ENCODE data around the gene ZNRF1. TPM values are rescaled to one million over a fixed set of nuclear protein-coding genes. Genes with fewer than 3 reads are reported as not detected.

The ZNRF1 gene
- total RNA-seq, 6 experiments from 2014 or later: 10.2 to 18.8 (median 11.1) TPM

- peak in 1 of 4 donors; percentile 1 for ATAC-seq
- Histone ChIP-seq H3K9me3 (no peaks in the 10 kb centered on the region), H3K27ac (peak overlapping the region in 1 of 3 donors; percentile 36), H3K4me1 (peaks cover 0 to 47% (median 9%) of the 10 kb centered on the region in 4 donors), H3K27me3 (no peaks in the 10 kb centered on the region), H3K4me3 (no peak overlapping the region), H3K36me3 (no peaks in the 10 kb centered on the region)
- TF ChIP-seq POLR2A (IDR thresholded peaks at IDR 0.05): no peak
- no peak for TF ChIP-seq CTCF (IDR thresholded peaks at IDR 0.05)
- 57% methylated on average over 10 of the region's 10 CpGs for WGBS (ENCODE audit: insufficient coverage, low coverage, low lambda C conversion rate, missing lambda C conversion rate)
- intact Hi-C loops (cut with DNase I): no loop called here
- DNase-seq: no peak
Measured at GRCh38 chr16:75065149-75065505, 66.3 kb downstream of the ZNRF1 start.

DNA sequence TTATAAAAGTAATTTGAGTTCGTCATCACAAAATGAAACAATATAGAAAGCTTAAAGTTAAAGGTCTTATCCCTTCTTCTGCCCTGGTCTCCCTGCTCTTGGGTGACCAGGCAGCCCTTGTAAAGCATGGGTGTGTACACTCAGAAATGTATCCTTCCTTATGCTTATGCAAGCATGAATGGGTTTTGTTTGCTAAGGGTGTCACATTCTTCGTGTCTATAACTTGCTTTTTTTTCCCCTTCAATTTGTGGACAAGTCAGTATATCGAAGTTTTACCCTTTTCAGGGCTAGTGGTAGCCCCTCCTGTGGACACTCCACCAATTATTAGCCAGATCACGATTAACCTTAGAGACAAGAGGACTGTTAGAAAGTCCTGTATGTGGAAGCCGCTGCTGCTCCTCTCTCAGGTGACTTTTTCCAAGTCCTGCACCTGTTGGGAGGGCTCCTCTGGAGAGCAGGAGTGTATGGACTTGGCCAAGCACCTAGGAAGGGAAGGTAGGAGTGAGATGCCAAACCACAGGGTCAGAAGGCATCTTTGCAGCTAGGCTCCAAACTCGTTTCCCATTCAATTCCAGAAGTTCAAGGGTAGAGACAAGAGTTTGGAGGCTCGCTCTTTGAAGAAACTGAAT, 66.8 kb downstream of the ZNRF1 start:
- WGBS (ENCODE audit: insufficient coverage, low coverage, low lambda C conversion rate, missing lambda C conversion rate): 60% methylated on average over 7 of the region's 7 CpGs
- H3K27ac ChIP-seq: no peak overlapping the region
- ATAC-seq (no peak), DNase-seq (no peak)
- TF ChIP-seq CTCF (IDR thresholded peaks at IDR 0.05) (no peak), POLR2A (IDR thresholded peaks at IDR 0.05) (no peak)
- intact Hi-C loops (cut with DNase I): no loop called here
- H3K27me3 ChIP-seq: no peaks in the 10 kb centered on the region
- H3K9me3 ChIP-seq: no peaks in the 10 kb centered on the region
- H3K4me3 ChIP-seq: no peak overlapping the region
- no peaks in the 10 kb centered on the region for H3K36me3 ChIP-seq
- H3K4me1 ChIP-seq: peaks cover 0 to 52% (median 11%) of the 10 kb centered on the region in 4 donors

DNA sequence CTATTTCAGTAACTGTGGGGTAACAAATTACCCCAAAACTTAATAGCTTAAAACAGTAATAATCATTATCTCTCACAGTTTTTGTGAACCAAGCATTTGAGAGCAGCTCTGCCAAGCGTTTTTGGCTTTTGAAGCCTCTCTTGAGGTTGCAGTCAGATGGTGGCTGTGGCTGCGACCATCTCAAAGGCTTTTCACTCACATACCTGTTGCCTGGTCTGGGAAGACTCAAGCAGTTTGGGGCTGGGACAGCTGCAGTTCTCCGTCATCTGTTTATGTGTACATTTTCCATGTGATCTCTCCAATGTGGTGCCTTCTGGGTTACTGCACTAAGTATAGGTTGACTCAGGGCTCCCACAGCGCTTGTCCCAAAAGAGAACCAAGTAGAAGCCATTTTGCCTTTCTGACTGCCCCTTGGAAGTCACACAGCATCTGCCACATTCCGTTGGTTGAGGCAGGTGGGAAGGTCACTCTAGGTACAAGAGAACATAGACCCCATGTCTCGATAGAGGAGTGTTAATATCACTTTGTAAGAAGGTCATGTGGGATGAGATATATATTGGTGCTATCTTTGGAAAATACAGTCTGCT, 68.1 kb downstream of the ZNRF1 start:
- DNase-seq (no peak), ATAC-seq (no peak)
- intact Hi-C loops (cut with DNase I): no loop called here
- 91% methylated on average over 5 of the region's 6 CpGs for WGBS (ENCODE audit: insufficient coverage, low coverage, low lambda C conversion rate, missing lambda C conversion rate)
- TF ChIP-seq POLR2A (IDR thresholded peaks at IDR 0.05): no peak
- no peak for TF ChIP-seq CTCF (IDR thresholded peaks at IDR 0.05)
- H3K4me1 ChIP-seq: peaks cover 0 to 52% (median 11%) of the 10 kb centered on the region in 4 donors
- no peaks in the 10 kb centered on the region for H3K36me3 ChIP-seq
- H3K27ac ChIP-seq: no peak overlapping the region
- no peaks in the 10 kb centered on the region for H3K27me3 ChIP-seq
- no peak overlapping the region for H3K4me3 ChIP-seq
- no peaks in the 10 kb centered on the region for H3K9me3 ChIP-seq

- Histone ChIP-seq H3K27me3 (no peaks in the 10 kb centered on the region), H3K4me1 (peaks cover 0 to 46% (median 11%) of the 10 kb centered on the region in 4 donors), H3K4me3 (no peak overlapping the region), H3K36me3 (no peaks in the 10 kb centered on the region), H3K9me3 (no peaks in the 10 kb centered on the region), H3K27ac (no peak overlapping the region)
- intact Hi-C loops (cut with DNase I): no loop called here
- WGBS (ENCODE audit: insufficient coverage, low coverage, low lambda C conversion rate, missing lambda C conversion rate): 64% methylated on average over 7 of the region's 10 CpGs
- DNase-seq (no peak), ATAC-seq (no peak)
- no peak for TF ChIP-seq CTCF (IDR thresholded peaks at IDR 0.05)
- no peak for TF ChIP-seq POLR2A (IDR thresholded peaks at IDR 0.05)
Measured at GRCh38 chr16:75068085-75069031, 69.5 kb downstream of the ZNRF1 start.

Data from right lobe of liver (tissue), 6 donors.